PC-3 (cell line): Measurements from ENCODE around the gene CCDC91. TPM values are rescaled to one million over a fixed set of nuclear protein-coding genes. Genes with fewer than 3 reads are reported as not detected.

Experiments used
- ATAC-seq: fragments of 200-7000 bp; cut with Tn5 transposase; 2 replicates; pipeline ENCODE4 v1.9.1; 2020; ENCODE audit warnings: mild to moderate bottlenecking, moderate library complexity
- BruUV-seq: library from RNA; stranded (reverse); fragments of 400-500 nt; replicated peaks from 2 replicates; lab custom pipeline; 2021; lab: Mats Ljungman, UMichigan
- CTCF ChIA-PET: fragments of 300-600 bp; sonication (Branson Sonifier 250); formaldehyde crosslinking; loops from one replicate; lab custom pipeline; 2022; ENCODE audit warnings: antibody characterized with exemption; lab: Charles Lee
- POLR2A ChIA-PET: fragments of 300-600 bp; sonication (Branson Sonifier 250); formaldehyde crosslinking; loops from one replicate; lab custom pipeline; 2022; ENCODE audit warnings: antibody characterized with exemption; ENCODE audit not compliant: unreplicated experiment; lab: Charles Lee
- DNase-seq: peaks from one replicate; pipeline ENCODE4 v3.0.0-alpha.2; 2015
- H2AFZ ChIP-seq: fragments of 300-600 bp; sonication (generic); 2 replicates; pipeline ENCODE4 v1.6.0; 2016; ENCODE audit warnings: antibody characterized with exemption, low read length
- H3F3A ChIP-seq: fragments of 300-600 bp; sonication (generic); one replicate; pipeline ENCODE4 v1.6.0; 2017; ENCODE audit warnings: antibody characterized with exemption, low read length, control low read depth, mild to moderate bottlenecking; ENCODE audit not compliant: unreplicated experiment
- H3K27ac ChIP-seq: fragments of 300-600 bp; sonication (generic); 2 replicates; pipeline ENCODE4 v1.5.1; 2016; ENCODE audit warnings: mild to moderate bottlenecking, low read length
- H3K27me3 ChIP-seq: fragments of 300-600 bp; sonication (generic); 2 replicates; pipeline ENCODE4 v1.6.1; 2016; ENCODE audit warnings: low read length, mixed read lengths
- H3K36me3 ChIP-seq: fragments of 300-600 bp; sonication (generic); 2 replicates; pipeline ENCODE4 v1.6.1; 2016; ENCODE audit warnings: low read depth, mixed run types, low read length, mixed read lengths
- H3K4me1 ChIP-seq: fragments of 300-600 bp; sonication (generic); 2 replicates; pipeline ENCODE4 v1.5.1; 2016; ENCODE audit warnings: low read length; ENCODE audit not compliant: insufficient read depth
- H3K4me2 ChIP-seq: fragments of 300-600 bp; sonication (generic); 2 replicates; pipeline ENCODE4 v1.6.0; 2016; ENCODE audit warnings: low read length
- H3K4me3 ChIP-seq: fragments of 300-600 bp; sonication (generic); 2 replicates; pipeline ENCODE4 v1.5.1; 2016; ENCODE audit warnings: mild to moderate bottlenecking, low read length, mixed read lengths
- H3K79me2 ChIP-seq: fragments of 300-600 bp; sonication (generic); 2 replicates; pipeline ENCODE4 v1.6.1; 2017; ENCODE audit warnings: low read length, mixed read lengths
- H3K9ac ChIP-seq: fragments of 300-600 bp; sonication (generic); 2 replicates; pipeline ENCODE4 v1.6.0; 2016; ENCODE audit warnings: mild to moderate bottlenecking, low read length
- H3K9me2 ChIP-seq: fragments of 300-600 bp; sonication (generic); replicated peaks from 2 replicates; pipeline ENCODE4 v1.6.1; 2016; ENCODE audit warnings: mixed run types, low read length, mixed read lengths
- H3K9me3 ChIP-seq: fragments of 300-600 bp; sonication (generic); 2 replicates; pipeline ENCODE4 v1.6.1; 2016; ENCODE audit warnings: low read length, mixed read lengths
- H4K20me1 ChIP-seq: fragments of 300-600 bp; sonication (generic); 2 replicates; pipeline ENCODE4 v1.6.1; 2016; ENCODE audit warnings: low read length, mixed read lengths
- CTCF ChIP-seq: fragments of 300-600 bp; sonication (generic); conservative IDR thresholded peaks from 2 replicates; pipeline ENCODE4 v1.5.1; 2017; ENCODE audit warnings: antibody characterized with exemption, low read depth, mild to moderate bottlenecking, low read length
- EZH2 ChIP-seq: fragments of 300-600 bp; sonication (generic); IDR thresholded peaks from one replicate; pipeline ENCODE4 v1.6.1; 2017; ENCODE audit warnings: antibody characterized with exemption, mild to moderate bottlenecking, low read length; ENCODE audit not compliant: unreplicated experiment
- EZH2phosphoT487 ChIP-seq: fragments of 300-600 bp; sonication (generic); IDR thresholded peaks from 2 replicates; pipeline ENCODE4 v1.6.1; 2018; ENCODE audit warnings: mild to moderate bottlenecking, antibody characterized with exemption, low read length, borderline replicate concordance
- intact Hi-C: fragments of 100-400 bp; cut with micrococcal nuclease; formaldehyde crosslinking; loops from 2 replicates; pipeline ENCODE4 v1.9.0; 2023
- total RNA-seq: library from RNA; depleted of rRNA; stranded (reverse); fragments of >200 nt; gene quantifications from 2 replicates; pipeline ENCODE4 v1.2.3, GENCODE V29; 2014

The CCDC91 gene
- total RNA-seq, 1 experiment from 2014 or later = 15.7 TPM

- H3K4me2 ChIP-seq = no peak overlapping the region
- H3K9me2 ChIP-seq = no peaks in the 10 kb centered on the region
- H3K9ac ChIP-seq = no peak overlapping the region
- no TSS peak for BruUV-seq
- H3K27me3 ChIP-seq = no peaks in the 10 kb centered on the region
- DNase-seq = no peak
- CTCF ChIA-PET = no interaction called here
- no peak for ATAC-seq
- H3K27ac ChIP-seq = peak overlapping the region; percentile 38
- no peaks in the 10 kb centered on the region for H3K79me2 ChIP-seq
- POLR2A ChIA-PET = no interaction called here
- H3K4me3 ChIP-seq = no peak overlapping the region
- no peaks in the 10 kb centered on the region for H3K9me3 ChIP-seq
- TF ChIP-seq EZH2 (no peak), CTCF (no peak), EZH2phosphoT487 (no peak)
- H3K4me1 ChIP-seq = peaks cover 6% of the 10 kb centered on the region; the same call in 1 of the 2 replicates
- no peak overlapping the region for H2AFZ ChIP-seq
- H4K20me1 ChIP-seq = no peaks in the 10 kb centered on the region
- intact Hi-C loops = loop anchor here (10.0 kb wide), 2 partner anchors 333 to 787 kb away; no protein-coding TSS in a partner anchor
- no peaks in the 10 kb centered on the region for H3K36me3 ChIP-seq
- no peaks in the 10 kb centered on the region for H3F3A ChIP-seq
Measured at GRCh38 chr12:28177905-28178304, 12.4 kb upstream of the CCDC91 start.

DNA sequence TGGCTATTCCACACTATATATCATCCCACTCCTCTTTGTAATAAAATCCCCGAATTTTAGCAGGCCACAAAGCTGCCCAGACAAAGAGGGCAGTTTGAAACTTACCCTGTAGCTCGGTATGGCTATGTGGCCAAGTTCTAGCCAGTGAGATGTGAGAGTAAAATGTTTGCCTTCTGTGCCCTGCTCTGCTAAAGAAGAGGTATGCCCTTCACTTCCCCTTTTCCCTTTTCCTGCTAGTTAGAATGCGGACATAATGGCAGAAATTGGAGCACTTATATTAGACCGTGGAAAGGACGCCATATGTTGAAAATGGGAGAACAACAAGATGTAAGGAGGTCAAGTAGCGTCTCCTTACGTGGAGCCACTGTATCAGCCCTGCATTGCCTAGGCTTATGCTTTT, 11.5 kb upstream of the CCDC91 start:
- Histone ChIP-seq H3K36me3 (no peaks in the 10 kb centered on the region), H3K4me3 (no peak overlapping the region), H3K9me3 (no peaks in the 10 kb centered on the region), H2AFZ (no peak overlapping the region), H3K4me2 (no peak overlapping the region), H3K27ac (no peak overlapping the region), H3K79me2 (no peaks in the 10 kb centered on the region), H3F3A (no peaks in the 10 kb centered on the region), H3K9me2 (no peaks in the 10 kb centered on the region), H3K4me1 (peaks cover 6% of the 10 kb centered on the region; the same call in 1 of the 2 replicates), H3K9ac (no peak overlapping the region), H3K27me3 (no peaks in the 10 kb centered on the region), H4K20me1 (no peaks in the 10 kb centered on the region)
- ChIA-PET CTCF (no interaction called here), POLR2A (no interaction called here)
- intact Hi-C loops = loop anchor here (10.0 kb wide), 2 partner anchors 334 to 786 kb away; no protein-coding TSS in a partner anchor
- no peak for TF ChIP-seq CTCF
- no peak for TF ChIP-seq EZH2
- no peak for TF ChIP-seq EZH2phosphoT487
- ATAC-seq (no peak), DNase-seq (no peak)
- BruUV-seq = no TSS peak

- H3K36me3 ChIP-seq = no peaks in the 10 kb centered on the region
- ChIA-PET POLR2A (no interaction called here), CTCF (no interaction called here)
- peaks cover 6% of the 10 kb centered on the region; the same call in 1 of the 2 replicates for H3K4me1 ChIP-seq
- H3K79me2 ChIP-seq = no peaks in the 10 kb centered on the region
- H3K27me3 ChIP-seq = no peaks in the 10 kb centered on the region
- no TSS peak for BruUV-seq
- H3K4me3 ChIP-seq = no peak overlapping the region
- DNase-seq (no peak), ATAC-seq (no peak)
- H3K4me2 ChIP-seq = no peak overlapping the region
- H3K27ac ChIP-seq = no peak overlapping the region
- H3K9me3 ChIP-seq = no peaks in the 10 kb centered on the region
- no peaks in the 10 kb centered on the region for H3K9me2 ChIP-seq
- intact Hi-C loops = no loop called here
- H4K20me1 ChIP-seq = no peaks in the 10 kb centered on the region
- no peak overlapping the region for H3K9ac ChIP-seq
- H3F3A ChIP-seq = no peaks in the 10 kb centered on the region
- no peak for TF ChIP-seq EZH2phosphoT487
- no peak for TF ChIP-seq CTCF
- no peak for TF ChIP-seq EZH2
- no peak overlapping the region for H2AFZ ChIP-seq
Measured at GRCh38 chr12:28180786-28181185, 9.5 kb upstream of the CCDC91 start.
